ENCODE data around the gene CNN2.

DNA sequence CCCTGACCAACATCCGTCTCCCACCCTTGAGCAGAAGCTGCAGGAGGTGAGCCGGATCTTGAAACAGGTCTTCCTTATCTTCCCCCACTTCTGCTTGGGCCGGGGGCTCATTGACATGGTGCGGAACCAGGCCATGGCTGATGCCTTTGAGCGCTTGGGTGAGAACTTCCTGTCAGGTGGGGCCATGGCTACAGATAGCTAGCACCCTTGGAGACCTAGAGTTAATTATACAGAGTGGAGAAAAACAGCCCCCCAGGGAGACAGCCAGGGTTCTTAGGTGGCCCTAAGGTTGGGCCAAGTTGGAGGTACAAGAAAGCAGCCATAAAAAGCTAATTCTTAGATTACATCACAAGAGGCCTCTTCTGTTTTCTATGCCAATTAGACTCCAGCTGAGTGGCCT lies 31.7 kb downstream of the CNN2 start:
- TF ChIP-seq POLR2A (IDR thresholded peaks at IDR 0.05) (no peak), CTCF (IDR thresholded peaks at IDR 0.05) (no peak)

All from esophagus squamous epithelium (tissue), 4 donors.